Activated CD4-positive, alpha-beta T cell treated with anti-CD3 and anti-CD28 coated beads for 36 hours (primary cell): ENCODE measurements around the gene ABCC8. TPM values are rescaled to one million over a fixed set of nuclear protein-coding genes. Genes with fewer than 3 reads are reported as not detected.

Source experiments
- ATAC-seq: fragments of 200-7000 bp; cut with Tn5 transposase; one replicate; pipeline ENCODE4 v1.10.0; 2021; ENCODE audit warnings: mild to moderate bottlenecking, moderate library complexity
- CTCF ChIA-PET: fragments of 350-600 bp; sonication (Branson Sonifier 250); formaldehyde crosslinking; loops from one replicate; lab custom pipeline; 2021; ENCODE audit warnings: antibody characterized with exemption; lab: Charles Lee
- POLR2A ChIA-PET: fragments of 350-600 bp; sonication (Branson Sonifier 250); formaldehyde crosslinking; loops from one replicate; lab custom pipeline; 2021; ENCODE audit warnings: antibody characterized with exemption, inconsistent platforms; lab: Charles Lee
- DNase-seq: peaks from one replicate; pipeline ENCODE4 v3.0.0-alpha.2; 2020
- H3K27ac Mint-ChIP-seq: one replicate; pipeline ENCODE4 v1.8.0; 2021; ENCODE audit warnings: mixed read lengths
- H3K27me3 Mint-ChIP-seq: one replicate; pipeline ENCODE4 v1.8.0; 2021; ENCODE audit warnings: mixed read lengths
- H3K36me3 Mint-ChIP-seq: one replicate; pipeline ENCODE4 v1.8.0; 2021; ENCODE audit warnings: low read depth, mixed read lengths
- H3K4me1 Mint-ChIP-seq: one replicate; pipeline ENCODE4 v1.8.0; 2021; ENCODE audit warnings: mixed read lengths
- H3K4me3 Mint-ChIP-seq: one replicate; pipeline ENCODE4 v1.8.0; 2021; ENCODE audit warnings: mild to moderate bottlenecking, moderate library complexity, mixed read lengths
- H3K9me3 Mint-ChIP-seq: one replicate; pipeline ENCODE4 v1.8.0; 2021; ENCODE audit warnings: low read depth, mixed read lengths
- intact Hi-C, 2 experiments: fragments of 100-400 bp; cut with DNase I in 1 of 2; cut with micrococcal nuclease in 1 of 2; formaldehyde crosslinking; loops; one replicate each; pipeline versions ENCODE4 v1.14.2 to v1.15.1; 2022 to 2024; cut with DNase I, micrococcal nuclease
- total RNA-seq, 2 experiments: library from RNA; stranded (reverse); gene quantifications; one replicate each; pipeline ENCODE4 v1.2.3, GENCODE V29; 2021

ABCC8 gene
- total RNA-seq, 2 experiments from 2014 or later: not detected

DNA sequence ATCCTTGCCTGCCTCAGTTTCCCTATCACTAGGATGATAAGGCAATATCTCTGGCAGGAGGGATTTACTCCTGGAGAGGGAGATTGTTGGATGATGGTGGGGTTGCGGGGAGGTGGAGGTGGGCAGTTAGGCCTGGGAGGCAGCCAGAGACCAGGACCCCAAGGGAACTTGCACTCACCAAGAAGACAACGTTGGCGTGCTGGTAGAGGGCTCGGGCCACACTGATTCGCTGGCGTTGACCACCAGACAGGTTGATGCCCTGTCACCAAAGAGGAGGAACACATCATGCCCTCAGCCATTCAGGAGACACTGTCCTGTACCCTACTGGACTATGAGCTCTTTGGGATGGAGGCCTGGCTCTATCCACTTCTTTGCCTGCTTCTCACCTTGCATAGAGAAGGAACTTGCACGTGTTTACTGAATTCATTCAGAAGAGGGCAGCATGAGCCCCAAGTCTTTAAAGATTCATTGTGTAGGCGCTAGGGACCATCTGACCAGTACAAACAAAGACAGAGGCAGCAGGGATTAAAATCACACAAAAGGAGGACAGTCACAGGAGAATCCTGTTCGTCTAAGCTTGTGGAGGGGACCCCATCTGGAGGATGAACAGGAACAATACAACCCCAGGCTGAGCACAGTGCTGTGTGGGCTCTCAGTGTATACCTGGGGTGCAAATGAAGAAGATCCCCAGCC lies 64.0 kb downstream of the ABCC8 start:
- intact Hi-C loops: no loop called here
- DNase-seq: no peak
- ChIA-PET CTCF (interaction anchor here (1.0 kb wide), 1 partner anchor 22 kb away, joined by 4 read pairs; no protein-coding TSS in a partner anchor), POLR2A (no interaction called here)
- no peak for ATAC-seq
- Mint-ChIP-seq H3K27me3 (peaks cover 16% of the 10 kb centered on the region), H3K4me1 (peaks cover 3% of the 10 kb centered on the region), H3K27ac (no peak overlapping the region), H3K9me3 (no peaks in the 10 kb centered on the region), H3K4me3 (no peak overlapping the region), H3K36me3 (no peaks in the 10 kb centered on the region)

DNA sequence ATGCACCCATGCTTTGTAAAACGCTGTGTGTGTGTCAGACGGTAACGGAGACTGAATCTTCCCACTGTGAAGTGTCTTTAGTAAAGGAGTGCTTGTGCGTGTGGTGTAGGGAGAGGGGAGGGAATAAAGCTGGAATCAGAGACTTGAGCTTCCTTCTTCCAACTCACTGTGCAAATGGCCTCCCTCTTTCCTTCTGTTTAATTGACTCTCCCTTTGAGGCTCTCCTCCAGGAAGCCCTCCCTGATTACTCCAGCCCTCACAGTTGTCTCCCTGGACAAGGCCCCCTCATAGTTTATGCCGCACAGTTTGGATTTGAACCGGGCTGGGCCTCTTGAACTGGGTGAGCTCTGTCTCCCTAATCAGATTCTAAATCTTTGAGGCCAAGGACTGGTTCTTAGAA lies 65.2 kb downstream of the ABCC8 start:
- POLR2A ChIA-PET: no interaction called here
- peaks cover 10% of the 10 kb centered on the region for H3K27me3 Mint-ChIP-seq
- ATAC-seq (no peak), DNase-seq (no peak)
- no peak overlapping the region for H3K27ac Mint-ChIP-seq
- no peaks in the 10 kb centered on the region for H3K36me3 Mint-ChIP-seq
- H3K4me1 Mint-ChIP-seq: peaks cover 3% of the 10 kb centered on the region
- intact Hi-C loops: no loop called here
- no peaks in the 10 kb centered on the region for H3K9me3 Mint-ChIP-seq
- CTCF ChIA-PET: no interaction called here
- no peak overlapping the region for H3K4me3 Mint-ChIP-seq

- intact Hi-C loops: no loop called here
- DNase-seq: no peak
- ChIA-PET CTCF (interaction anchor here (0.9 kb wide), 1 partner anchor 181 kb away, joined by 3 read pairs; no protein-coding TSS in a partner anchor), POLR2A (no interaction called here)
- no peak for ATAC-seq
- Mint-ChIP-seq H3K36me3 (no peaks in the 10 kb centered on the region), H3K27me3 (peaks cover 9% of the 10 kb centered on the region), H3K4me1 (peaks cover 3% of the 10 kb centered on the region), H3K4me3 (no peak overlapping the region), H3K9me3 (no peaks in the 10 kb centered on the region), H3K27ac (no peak overlapping the region)
These were observed 65.9 kb downstream of the ABCC8 start for GRCh38 chr11:17410606-17411379.

GRCh38 chr11:17408641-17409040 lies 68.0 kb downstream of the ABCC8 start:
- H3K9me3 Mint-ChIP-seq: no peaks in the 10 kb centered on the region
- intact Hi-C loops: no loop called here
- ChIA-PET POLR2A (no interaction called here), CTCF (no interaction called here)
- DNase-seq (no peak), ATAC-seq (no peak)
- H3K36me3 Mint-ChIP-seq: no peaks in the 10 kb centered on the region
- no peak overlapping the region for H3K4me3 Mint-ChIP-seq
- no peaks in the 10 kb centered on the region for H3K4me1 Mint-ChIP-seq
- no peak overlapping the region for H3K27ac Mint-ChIP-seq
- H3K27me3 Mint-ChIP-seq: peaks cover 3% of the 10 kb centered on the region

DNA sequence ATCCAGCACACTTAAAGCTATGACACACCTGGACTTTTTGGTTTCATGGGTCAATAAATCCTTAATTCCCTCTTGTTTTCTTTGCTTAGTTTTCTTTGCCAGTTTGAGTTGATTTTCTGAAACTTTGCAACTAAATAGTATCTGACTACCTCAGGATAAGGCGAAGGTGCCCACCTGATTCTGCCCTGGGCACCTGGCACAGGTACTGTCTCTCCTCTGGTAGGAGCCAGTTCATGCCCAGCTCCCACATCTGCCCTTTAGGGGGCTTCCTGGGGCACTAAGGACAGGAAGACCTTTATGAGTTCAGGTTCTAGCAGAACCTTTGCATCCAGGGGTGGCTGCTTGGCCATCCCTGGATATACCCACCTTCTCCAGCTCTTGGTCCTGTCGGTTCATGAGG lies 68.6 kb downstream of the ABCC8 start:
- ChIA-PET CTCF (interaction anchor here (0.6 kb wide), 3 partner anchors 19 to 81 kb away, joined by 3 read pairs; no protein-coding TSS in a partner anchor), POLR2A (no interaction called here)
- ATAC-seq: no peak
- H3K27me3 Mint-ChIP-seq: no peaks in the 10 kb centered on the region
- no peak for DNase-seq
- no peak overlapping the region for H3K4me3 Mint-ChIP-seq
- no peaks in the 10 kb centered on the region for H3K36me3 Mint-ChIP-seq
- intact Hi-C loops: no loop called here
- no peak overlapping the region for H3K27ac Mint-ChIP-seq
- H3K4me1 Mint-ChIP-seq: no peaks in the 10 kb centered on the region
- no peaks in the 10 kb centered on the region for H3K9me3 Mint-ChIP-seq

DNA sequence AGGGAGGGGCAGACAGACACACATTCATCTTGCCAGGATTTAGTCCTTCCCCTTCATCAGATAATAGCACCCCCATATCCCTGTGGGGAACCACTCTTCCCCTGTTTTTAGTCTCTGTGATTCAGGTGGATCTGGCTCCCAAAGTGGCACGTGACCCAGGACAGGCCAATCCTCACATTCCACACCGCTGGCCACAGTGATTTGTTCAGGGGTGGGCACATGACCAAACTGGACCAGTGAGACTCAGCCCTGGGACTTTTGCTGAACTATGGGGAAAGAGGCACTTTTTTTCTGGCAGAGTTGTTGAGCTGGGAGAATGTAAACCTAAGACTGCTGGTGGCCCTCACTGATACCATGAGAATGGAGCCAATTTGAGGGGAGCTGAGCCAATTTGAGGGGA lies 69.1 kb downstream of the ABCC8 start:
- DNase-seq: no peak
- H3K4me1 Mint-ChIP-seq: no peaks in the 10 kb centered on the region
- CTCF ChIA-PET: interaction anchor here (0.6 kb wide), 3 partner anchors 18 to 81 kb away, joined by 3 read pairs; no protein-coding TSS in a partner anchor

DNA sequence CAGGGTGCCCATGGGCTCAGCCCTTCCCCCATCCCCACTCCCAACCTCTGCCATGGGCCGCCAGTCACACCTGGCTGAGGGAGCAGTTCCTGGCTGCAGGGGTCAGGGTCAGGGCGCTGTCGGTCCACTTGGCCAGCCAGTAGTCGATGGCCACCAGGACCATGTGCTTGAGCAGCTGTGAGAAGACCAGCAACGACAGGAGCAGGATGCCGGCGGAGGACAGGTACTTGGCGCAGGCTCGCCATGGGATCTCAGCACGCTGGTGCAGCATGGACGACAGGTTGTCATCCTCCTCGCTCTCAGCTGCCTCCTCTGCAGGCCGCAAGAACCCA lies 69.9 kb downstream of the ABCC8 start:
- no peaks in the 10 kb centered on the region for H3K36me3 Mint-ChIP-seq
- no peaks in the 10 kb centered on the region for H3K9me3 Mint-ChIP-seq
- ChIA-PET POLR2A (no interaction called here), CTCF (no interaction called here)
- H3K4me1 Mint-ChIP-seq: no peaks in the 10 kb centered on the region
- H3K27ac Mint-ChIP-seq: no peak overlapping the region
- H3K27me3 Mint-ChIP-seq: no peaks in the 10 kb centered on the region
- ATAC-seq (no peak), DNase-seq (no peak)
- no peak overlapping the region for H3K4me3 Mint-ChIP-seq
- intact Hi-C loops: no loop called here

More for the DNA sequence above, 69.1 kb downstream of the ABCC8 start:
- H3K36me3 Mint-ChIP-seq: no peaks in the 10 kb centered on the region
- intact Hi-C loops: no loop called here
- no peaks in the 10 kb centered on the region for H3K27me3 Mint-ChIP-seq
- ATAC-seq: no peak
- POLR2A ChIA-PET: no interaction called here
- no peak overlapping the region for H3K27ac Mint-ChIP-seq
- H3K4me3 Mint-ChIP-seq: no peak overlapping the region
- no peaks in the 10 kb centered on the region for H3K9me3 Mint-ChIP-seq

GRCh38 chr11:17406082-17406817 lies 70.4 kb downstream of the ABCC8 start:
- intact Hi-C loops: no loop called here
- CTCF ChIA-PET: no interaction called here
- POLR2A ChIA-PET: no interaction called here
- Mint-ChIP-seq H3K4me3 (no peak overlapping the region), H3K36me3 (no peaks in the 10 kb centered on the region), H3K4me1 (no peaks in the 10 kb centered on the region), H3K9me3 (no peaks in the 10 kb centered on the region), H3K27me3 (no peaks in the 10 kb centered on the region), H3K27ac (no peak overlapping the region)
- no peak for DNase-seq
- no peak for ATAC-seq

- intact Hi-C loops: no loop called here
- DNase-seq: no peak
- Mint-ChIP-seq H3K27me3 (no peaks in the 10 kb centered on the region), H3K27ac (no peak overlapping the region), H3K9me3 (no peaks in the 10 kb centered on the region), H3K4me3 (no peak overlapping the region), H3K4me1 (no peaks in the 10 kb centered on the region), H3K36me3 (no peaks in the 10 kb centered on the region)
- CTCF ChIA-PET: interaction anchor here (0.6 kb wide), 1 partner anchor 298 kb away, joined by 3 read pairs; no protein-coding TSS in a partner anchor
- POLR2A ChIA-PET: no interaction called here
- no peak for ATAC-seq
These were observed 71.2 kb downstream of the ABCC8 start for GRCh38 chr11:17405232-17406005.

DNA sequence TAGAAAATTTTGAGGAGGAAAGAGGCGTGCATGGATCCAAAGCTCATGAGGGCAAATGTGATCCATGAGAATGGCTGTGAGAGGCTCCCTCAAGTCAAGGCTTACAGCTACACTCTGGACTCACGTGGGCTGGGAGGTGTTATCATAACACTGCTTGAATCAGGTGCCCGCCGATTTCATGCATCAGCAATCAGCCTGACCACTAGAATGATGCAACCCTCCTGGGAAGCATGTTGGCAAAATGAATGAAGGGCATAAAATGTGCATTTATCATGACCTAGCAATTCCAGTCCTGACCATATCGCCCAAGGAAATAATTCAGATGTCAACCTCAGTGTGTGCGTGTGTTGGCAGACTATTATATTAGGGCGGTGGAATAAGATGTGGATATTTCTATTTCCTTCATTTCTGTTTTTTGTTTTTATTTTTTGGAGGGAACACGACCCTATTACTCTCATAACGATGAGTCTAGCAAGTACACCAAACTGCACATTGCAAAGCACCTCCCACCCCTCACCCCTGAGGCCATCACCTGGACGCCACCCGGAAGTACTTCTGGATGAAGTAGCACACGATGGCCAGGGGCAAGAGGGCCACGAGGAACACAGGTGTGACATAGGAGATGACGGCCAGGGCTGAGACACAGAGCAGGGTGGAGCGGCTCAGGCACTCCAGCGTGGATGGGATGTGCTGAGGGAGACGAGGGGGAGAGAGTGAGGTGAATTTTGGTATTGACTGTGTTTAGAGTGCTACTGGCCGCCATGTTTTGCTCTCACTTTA lies 72.5 kb downstream of the ABCC8 start:
- H3K4me3 Mint-ChIP-seq: no peak overlapping the region
- H3K27ac Mint-ChIP-seq: no peak overlapping the region
- H3K9me3 Mint-ChIP-seq: no peaks in the 10 kb centered on the region
- no peaks in the 10 kb centered on the region for H3K27me3 Mint-ChIP-seq
- DNase-seq (no peak), ATAC-seq (no peak)
- intact Hi-C loops: no loop called here
- ChIA-PET POLR2A (no interaction called here), CTCF (interaction anchor here (1.4 kb wide), 1 partner anchor 124 kb away, joined by 4 read pairs; no protein-coding TSS in a partner anchor)
- no peaks in the 10 kb centered on the region for H3K36me3 Mint-ChIP-seq
- no peaks in the 10 kb centered on the region for H3K4me1 Mint-ChIP-seq
